GM20431 (cell line): ENCODE data around the gene TXNDC12.
"Not testable (repeated sequence)": the region's sequence is repeated elsewhere in the genome, so short reads cannot be mapped to it uniquely, and the experiment has no call there.

ENCODE experiments used
- in situ Hi-C: fragments of 300-500 bp; cut with MseI, MboI; formaldehyde crosslinking; loops from one replicate; pipeline ENCODE4 v1.15.0; 2020; ENCODE audit warnings: low sequenced_read_pairs; ENCODE audit not compliant: unreplicated experiment

TXNDC12 gene

DNA sequence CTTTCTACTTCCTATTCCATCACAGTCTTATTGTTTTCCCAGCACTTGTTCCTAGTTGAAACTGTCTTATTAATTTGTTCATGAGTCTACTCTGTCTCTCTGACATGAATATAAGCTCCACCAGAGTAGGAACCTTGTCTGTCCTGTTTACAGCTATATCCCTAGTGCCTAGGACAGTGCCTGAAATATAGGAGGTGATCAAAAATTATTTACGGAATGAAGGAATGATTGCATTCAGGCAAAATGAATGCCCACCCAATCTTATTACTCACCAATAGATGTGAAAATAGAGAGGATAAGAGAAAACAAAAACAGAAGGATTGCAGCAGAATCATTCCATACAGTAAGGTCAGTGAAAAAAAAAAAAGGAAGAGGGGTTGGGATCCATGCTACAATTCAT lies 1.1 kb downstream of the TXNDC12 start:
- in situ Hi-C loops = no loop called here

DNA sequence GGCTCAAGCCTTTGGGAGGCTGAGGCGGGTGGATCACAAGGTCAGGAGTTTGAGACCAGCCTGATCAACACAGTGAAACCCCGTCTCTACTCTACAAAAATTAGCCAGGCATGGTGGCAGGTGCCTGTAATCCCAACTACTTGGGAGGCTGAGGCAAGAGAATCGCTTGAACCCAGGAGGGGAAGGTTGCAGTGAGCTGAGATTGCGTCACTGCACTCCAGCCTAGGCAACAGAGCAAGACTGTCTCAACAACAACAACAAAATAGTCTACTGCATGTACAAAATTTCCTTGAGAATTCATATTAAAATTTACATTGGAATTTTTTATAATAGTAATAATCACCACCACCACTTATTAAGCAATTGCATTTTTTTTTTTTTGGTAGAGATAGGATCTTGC lies 5.7 kb downstream of the TXNDC12 start:
- in situ Hi-C loops = not testable (repeated sequence)

DNA sequence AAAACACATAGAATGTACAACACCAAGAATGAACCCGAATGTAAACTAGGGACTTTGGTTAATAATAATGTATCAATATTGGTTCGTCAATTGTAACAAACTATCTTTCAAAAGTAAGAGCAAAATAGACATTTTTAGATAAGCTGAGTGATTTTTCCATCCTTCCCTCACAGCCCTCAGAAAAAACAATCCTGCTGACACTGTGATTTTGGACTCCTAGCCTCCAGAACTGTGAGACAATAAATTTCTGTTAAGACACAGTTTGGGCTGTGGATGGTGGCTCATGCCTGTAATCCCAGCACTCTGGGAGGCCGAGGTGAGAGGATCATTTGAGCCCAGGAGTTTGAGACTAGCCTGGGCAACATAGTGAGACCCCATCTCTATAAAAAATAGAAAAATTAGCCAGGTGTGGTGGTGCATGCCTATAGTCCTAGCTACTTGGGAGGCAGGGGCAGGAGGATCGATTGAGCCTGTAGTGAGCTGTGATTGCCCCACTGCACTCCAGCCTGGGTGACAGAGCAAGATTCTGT lies 9.3 kb downstream of the TXNDC12 start:
- in situ Hi-C loops = not testable (repeated sequence)

DNA sequence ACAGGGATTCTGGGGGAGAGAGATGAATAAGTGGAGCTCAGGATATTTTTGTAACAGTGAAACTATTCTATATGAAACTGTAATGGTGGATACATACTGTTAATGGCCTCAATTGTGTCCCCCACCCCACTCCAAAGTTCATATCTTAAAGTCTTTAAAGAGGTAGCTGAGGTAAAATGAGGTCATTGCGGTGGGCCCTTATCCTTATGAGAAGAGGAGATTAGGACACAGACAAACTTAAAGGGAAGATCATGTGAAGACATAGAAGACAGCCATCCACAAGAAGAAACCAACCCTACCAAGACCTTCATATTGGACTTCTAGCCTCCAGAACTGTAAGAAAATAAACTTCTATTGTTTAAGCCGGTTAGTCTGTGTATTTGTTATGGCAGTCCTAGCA lies 9.8 kb downstream of the TXNDC12 start:
- in situ Hi-C loops = no loop called here

DNA sequence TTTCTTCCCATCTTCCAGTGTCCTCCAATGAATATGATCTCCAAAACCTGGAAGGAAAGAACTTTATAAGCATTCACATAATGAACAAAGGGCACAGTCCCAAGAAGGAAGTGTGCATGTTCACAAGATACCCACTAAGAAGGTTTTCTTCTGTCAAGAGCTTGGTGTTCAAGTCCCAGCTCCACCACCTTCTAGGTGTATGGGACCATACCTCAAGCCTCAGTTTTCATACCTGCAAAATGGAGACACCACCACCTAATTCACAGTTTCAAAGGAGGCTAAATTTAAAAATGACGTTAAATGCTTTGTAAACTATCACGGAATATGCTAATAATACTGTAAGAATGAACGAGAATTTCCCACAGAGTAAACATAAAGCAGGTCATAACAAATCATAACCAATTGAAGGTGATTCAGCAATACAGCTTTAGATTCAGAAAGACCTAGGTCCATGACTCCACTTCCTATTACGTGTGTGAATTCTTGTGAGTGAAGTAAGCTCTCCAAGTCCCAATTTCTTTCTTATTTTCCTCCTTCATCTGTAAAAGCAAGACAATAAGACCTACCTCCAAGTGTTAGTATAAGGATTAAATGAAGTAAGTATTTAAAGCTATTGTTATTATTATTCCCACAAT lies 13.3 kb downstream of the TXNDC12 start:
- in situ Hi-C loops = no loop called here

DNA sequence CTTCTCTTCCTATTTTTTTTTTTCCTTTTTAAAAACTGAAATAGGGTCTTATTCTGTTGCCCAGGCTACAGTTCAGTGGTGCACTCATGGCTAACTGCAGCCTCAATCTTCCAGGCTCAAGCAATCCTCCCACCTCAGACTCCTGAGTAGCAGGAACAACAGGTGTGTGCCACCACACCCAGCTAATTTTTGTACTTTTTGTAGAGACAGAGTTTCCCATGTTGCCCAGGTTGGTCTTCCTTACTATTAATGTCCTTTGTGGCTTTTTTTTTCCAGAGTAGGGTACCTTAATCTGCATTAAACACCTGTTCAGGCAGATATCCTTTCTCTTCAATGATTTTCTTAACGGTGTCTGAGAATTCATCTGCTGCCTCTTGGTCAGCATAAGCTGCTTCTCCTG lies 17.1 kb downstream of the TXNDC12 start:
- in situ Hi-C loops = no loop called here

DNA sequence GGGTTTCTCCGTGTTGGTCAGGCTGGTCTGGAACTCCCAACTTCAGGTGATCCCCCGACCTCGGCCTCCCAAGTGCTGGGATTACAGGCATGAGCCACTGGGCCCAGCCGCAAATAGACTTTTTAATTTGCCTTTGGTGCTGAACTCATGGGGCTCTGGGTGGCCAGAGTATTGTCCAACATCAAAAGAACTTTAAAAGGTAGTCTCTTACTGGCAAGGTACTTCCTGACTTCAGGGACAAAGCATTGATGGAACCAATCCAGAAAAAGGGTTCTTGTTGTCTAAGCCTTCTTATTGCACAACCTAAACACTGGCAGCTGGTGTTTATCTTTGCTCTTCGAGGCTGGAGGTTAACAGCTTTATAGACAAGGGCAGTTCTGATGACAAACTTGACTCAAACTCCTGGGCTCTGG lies 17.6 kb downstream of the TXNDC12 start:
- in situ Hi-C loops = no loop called here

DNA sequence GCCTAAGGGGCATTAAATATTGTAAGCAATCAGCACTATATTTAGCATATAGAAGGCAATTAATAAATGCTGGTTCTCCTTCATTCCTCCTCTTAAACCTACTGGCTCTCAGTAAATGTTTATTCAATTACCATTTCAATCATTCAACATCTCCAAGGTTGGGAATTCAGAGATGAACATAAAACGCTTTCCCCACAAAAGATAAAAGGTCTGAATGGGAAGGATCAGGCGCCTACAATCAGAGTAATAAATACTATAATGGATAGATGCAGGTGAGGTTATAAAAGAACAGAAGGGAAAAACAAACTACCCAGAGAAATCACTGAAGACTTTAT lies 21.0 kb downstream of the TXNDC12 start:
- in situ Hi-C loops = no loop called here

DNA sequence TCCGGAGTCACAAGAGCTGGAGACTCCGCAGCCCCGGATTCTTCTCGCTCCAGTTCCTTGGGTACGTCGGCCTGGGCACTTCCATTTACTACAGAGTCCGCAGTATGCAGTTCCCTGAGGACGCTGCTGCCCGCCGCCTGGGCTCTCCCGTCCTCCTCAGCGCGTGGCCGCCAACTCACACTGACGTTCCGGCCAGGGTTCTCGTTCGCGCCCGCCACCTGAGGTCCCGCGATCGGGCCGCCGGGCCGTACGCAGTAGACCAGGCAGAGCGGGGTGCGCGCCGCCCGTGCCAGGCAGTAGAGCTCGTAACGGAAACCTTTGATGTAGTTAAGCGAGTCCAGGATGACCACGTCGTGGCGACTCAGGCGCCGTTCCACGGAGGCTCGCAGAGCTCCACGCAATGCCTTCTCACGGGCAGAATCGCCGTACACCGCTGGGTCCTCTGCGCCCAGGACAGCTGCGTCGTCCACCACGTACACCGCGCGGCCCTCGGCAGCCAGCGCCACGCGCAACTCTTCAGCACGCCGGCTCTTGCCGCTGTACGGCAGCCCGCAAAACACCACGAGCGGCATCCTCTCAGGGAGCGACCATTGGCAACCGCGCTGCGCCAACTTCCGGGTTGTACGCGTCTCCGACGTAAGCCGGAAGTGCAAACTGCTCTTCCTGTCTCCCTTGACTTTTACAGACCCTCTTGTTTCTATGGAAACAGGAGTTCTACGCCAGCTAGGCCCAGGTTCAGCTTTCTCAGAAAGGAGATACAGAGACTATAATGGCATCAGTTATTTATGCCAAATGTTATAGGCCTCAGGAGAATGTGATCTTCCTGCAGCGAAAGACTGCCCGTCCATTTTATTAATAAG lies 21.6 kb downstream of the TXNDC12 start, which contains the start of gene KTI12:
Gene KTI12 (minus strand): TSS at position 621 of the 860 bp plus-strand sequence. CDS start 49 bp downstream, at position 572.
- in situ Hi-C loops = no loop called here

DNA sequence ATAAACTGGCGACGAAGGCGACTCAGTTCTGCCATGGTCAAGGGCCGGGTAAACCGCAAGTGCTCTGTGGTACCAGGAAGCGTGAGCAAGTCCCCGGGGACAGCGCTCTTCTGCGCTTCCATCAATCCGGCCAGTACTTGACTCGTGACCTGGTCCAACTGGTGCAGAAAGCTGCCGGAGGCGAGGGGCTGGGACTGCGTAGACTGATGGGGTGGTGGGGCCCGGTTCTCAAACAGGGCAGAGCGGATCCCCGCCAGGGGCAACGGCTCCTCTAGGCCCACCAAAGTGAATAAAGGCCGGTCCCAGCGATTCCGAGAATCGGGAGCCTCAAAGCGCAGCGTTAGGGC lies 22.2 kb downstream of the TXNDC12 start:
- in situ Hi-C loops = no loop called here

DNA sequence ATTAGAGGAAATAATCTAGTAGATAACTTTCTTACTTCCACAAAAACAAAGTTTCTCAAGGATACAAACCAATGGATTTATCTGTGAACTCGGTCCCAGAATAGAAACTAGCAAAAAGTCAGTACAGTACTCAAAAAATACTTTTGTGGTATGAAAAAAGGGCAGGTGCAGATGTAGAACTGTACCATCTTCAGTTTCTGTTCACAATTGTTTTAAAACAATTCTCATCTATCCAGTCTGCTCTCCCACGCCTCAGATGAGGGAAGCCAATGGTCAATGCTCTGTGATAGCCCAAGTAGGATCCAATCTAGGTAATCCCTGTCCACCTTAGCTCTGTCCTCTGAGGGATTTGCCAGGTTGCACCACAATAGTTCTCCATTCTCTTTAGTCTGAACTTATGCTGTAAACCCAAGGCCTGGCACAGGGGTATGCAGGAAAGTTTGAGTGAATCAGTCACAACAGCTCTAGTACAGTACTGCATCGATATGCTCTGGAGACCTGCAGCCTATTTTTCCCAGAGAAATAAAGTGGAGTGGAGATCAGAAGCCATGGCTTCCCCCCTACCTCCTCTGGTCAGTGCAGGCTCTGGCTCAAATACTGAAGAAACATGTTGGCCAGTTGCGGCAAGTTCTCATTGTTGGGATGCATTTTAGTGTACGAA lies 22.7 kb downstream of the TXNDC12 start:
- in situ Hi-C loops = no loop called here

DNA sequence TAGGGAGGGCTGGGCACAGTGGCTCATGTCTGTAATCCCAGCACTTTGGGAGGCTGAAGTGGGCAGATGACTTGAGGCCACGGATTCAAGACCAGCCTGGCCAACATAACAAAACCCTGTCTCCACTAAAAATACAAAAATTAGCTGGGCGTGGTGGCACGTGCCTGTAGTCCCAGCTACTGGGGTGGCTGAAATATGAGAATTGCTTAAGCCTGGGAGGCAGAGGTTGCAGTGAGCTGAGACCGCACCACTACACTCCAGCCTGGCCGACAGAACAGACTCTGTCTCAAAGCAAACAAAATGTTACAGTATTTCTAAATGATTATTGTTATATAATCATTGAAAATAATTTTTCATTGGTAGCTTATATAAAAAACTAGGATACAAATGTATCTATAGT lies 26.2 kb downstream of the TXNDC12 start:
- in situ Hi-C loops = not testable (repeated sequence)

DNA sequence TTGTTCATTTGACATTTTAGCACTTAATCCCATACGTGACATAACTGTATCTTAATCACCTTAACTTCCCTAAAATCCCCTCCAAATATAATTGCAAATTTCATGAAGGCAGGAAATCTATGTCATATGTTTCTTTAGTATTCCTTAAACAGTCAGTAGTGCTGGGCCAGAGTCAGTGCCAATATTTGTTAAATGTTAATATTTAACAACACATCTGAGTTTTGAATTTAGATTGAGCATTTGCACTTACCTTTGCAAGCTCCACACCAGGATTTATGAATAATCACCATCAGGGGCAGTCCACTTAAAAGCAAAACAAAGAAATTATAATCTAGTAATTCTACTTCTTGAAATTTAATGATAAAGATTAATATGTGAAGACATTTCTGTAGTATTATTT lies 26.7 kb downstream of the TXNDC12 start:
- in situ Hi-C loops = no loop called here

DNA sequence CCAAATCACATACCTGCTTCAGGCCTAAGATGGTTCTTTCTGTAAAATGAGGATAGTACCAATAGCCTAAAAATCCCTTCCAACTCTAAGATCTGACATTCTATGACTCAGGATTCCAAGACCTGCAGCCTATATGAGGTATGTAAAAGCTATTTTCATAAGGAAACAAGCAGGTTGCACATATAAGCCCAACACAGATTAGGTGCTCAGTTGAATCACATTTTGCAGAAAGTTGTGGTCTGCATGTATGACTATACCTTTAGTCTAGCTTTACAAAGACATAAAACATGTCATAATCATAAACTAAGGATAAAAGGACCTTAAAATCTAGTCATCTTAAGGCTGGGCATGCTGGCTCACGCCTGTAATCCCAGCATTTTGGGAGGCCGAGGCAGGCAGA lies 28.7 kb downstream of the TXNDC12 start:
- in situ Hi-C loops = no loop called here

DNA sequence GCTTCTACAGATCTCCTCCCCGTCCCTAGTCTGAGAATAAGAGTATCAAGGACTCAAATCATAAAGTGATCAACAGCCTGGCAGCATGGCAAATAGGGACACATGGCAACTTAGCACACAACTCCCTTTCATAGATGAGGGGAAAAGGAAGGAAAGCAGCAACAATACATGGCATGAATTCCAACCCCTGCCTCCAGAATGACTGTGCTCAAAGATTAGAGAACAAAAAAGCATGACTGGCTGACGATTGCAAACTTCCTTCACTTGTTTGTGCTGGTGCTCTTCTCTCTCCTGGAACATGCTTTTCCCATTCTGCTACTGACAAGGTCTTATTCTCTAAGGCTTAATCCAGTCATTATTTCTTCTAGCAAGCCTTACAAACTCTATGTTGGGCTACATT lies 32.9 kb downstream of the TXNDC12 start:
- in situ Hi-C loops = no loop called here

DNA sequence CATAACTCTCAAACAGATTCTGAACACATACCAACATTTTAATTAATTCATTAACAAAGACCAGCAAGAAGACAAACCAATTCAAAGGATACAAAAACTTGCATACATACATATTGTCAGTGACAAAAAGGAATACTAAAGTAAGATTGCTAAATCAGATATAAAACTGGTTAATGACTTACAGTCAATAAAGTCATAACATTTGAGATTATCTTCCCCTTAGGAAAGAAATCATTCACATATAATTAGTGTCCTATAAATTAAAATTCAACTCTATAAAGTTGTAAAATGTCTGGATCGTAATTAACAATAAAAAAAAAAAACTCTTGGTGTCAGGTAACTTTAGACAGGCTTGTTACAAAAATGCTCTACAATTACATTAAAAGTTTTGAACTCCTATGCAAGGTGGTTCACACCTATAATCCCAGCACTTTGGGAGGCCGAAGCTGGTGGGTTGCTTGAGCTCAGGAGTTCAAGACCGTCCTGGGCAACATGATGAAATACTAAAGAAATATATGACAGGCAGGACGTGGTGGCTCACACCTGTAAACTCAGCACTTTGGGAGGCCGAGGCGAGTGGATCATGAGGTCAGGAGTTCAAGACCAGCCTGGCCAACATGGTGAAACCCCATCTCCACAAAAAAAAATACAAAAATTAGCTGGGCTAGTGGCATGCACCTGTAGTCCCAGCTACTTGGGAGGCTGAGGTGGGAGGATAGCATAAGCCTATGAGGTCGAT lies 46.8 kb downstream of the TXNDC12 start:
- in situ Hi-C loops = no loop called here

DNA sequence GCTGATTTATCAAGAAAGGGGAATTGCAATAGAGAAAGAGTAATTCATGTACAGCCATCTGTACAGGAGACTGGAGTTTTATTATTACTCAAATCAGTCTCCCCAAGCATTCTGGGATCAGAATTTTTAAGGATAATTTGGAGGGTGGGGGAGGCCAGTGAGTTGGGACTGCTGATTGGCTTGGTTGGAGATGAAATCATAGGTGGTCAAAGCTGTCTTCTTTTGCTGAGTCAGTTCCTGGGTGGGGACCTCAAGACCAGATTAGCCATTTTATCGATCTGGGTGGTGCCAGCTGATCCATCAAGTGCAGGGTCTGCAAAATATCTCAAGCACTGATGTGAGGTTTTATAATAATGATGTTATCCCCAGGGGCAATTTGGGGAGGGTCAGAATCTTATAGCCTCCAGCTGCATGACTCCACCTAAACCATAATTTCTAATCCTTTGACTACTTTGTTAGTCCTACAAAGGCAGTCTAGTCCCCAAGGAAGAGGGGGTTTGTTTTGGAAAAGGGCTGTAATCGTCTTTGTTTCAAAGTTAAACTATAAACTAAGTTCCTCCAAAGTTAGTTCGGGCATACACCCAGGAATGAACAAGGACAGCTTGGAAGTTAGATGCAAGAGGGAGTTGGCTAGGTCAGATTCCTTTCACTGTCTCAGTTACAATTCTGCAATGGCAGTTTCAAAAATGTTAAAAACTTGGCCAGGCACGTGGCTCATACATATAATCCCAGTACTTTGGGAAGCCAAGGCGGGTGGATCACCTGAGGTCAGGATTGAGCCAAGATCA lies 47.6 kb downstream of the TXNDC12 start:
- in situ Hi-C loops = no loop called here

DNA sequence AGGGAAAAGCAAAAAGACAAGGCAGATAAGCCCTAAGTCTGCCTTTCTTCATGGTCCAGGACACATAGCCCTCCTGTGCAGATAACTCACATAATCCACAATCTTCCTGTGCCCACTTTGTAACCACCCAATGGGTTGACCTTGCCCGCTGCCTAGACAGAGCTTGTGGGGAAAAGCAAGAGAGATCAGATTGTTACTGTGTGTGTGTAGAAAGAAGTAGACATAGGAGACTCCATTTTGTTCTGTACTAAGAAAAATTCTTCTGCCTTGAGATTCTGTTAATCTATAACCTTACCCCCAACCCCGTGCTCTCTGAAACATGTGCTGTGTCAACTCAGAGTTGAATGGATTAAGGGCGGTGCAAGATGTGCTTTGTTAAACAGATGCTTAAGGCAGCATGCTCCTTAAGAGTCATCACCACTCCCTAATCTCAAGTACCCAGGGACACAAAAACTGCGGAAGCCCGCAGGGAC lies 48.9 kb downstream of the TXNDC12 start:
- in situ Hi-C loops = not testable (repeated sequence)

DNA sequence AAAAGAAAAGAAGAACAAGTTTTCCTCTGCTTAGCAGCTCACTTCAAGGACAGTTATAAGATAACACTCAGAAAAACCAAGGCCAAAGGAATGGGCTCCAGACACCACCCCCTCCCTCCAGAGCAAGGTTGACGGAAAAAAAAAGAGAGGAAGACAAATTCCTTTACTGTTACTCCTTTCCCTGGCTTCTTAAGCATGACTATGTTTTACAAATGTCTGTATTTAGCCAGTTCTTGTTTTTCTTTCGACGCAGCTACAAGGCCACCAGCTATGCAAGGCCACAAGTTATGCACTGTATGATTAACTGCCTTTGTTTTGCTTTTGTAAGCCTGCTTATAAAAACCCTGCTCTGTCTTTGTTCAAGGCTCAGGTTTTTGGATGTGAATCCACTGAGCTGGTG lies 49.4 kb downstream of the TXNDC12 start:
- in situ Hi-C loops = not testable (repeated sequence)
